ENCODE measurements around the gene COL6A2.

The COL6A2 gene

DNA sequence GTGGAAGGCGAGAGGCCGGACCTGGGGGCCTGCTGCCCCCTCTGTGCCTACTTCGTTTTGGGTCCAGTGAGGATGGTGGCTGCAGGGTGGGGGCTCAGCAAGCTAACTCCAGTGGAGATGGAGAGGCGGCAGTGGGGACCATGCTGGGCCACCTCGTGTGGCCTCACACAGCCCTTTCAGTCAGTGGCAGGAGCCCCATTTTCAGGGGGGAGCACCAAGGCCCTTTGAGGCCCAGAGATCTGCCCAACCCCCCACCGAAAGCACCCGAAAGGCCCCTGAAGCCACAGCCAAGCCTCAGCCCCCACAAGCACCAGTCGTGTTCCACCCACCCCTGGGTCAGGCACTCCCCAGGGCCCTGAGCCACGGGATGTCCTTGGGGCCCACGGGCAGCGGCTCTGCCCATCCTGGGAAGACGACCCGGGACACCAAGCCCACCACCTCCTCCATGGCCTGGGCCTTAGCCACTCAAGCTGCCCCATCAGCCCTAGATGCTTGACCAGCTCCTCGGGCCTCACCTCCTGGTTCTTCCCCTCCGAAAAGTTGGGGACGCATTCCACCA lies 57.1 kb downstream of the COL6A2 start:
- no peak for DNase-seq (ENCODE audit: extremely low spot score)
- ChIA-PET POLR2A (no interaction called here), CTCF (interaction anchor here (0.8 to 5.3 kb wide), 3 partner anchors 9 to 20 kb away, joined by 3 to 54 read pairs (median 3); no protein-coding TSS in a partner anchor)
- TF ChIP-seq, protein P1, sequence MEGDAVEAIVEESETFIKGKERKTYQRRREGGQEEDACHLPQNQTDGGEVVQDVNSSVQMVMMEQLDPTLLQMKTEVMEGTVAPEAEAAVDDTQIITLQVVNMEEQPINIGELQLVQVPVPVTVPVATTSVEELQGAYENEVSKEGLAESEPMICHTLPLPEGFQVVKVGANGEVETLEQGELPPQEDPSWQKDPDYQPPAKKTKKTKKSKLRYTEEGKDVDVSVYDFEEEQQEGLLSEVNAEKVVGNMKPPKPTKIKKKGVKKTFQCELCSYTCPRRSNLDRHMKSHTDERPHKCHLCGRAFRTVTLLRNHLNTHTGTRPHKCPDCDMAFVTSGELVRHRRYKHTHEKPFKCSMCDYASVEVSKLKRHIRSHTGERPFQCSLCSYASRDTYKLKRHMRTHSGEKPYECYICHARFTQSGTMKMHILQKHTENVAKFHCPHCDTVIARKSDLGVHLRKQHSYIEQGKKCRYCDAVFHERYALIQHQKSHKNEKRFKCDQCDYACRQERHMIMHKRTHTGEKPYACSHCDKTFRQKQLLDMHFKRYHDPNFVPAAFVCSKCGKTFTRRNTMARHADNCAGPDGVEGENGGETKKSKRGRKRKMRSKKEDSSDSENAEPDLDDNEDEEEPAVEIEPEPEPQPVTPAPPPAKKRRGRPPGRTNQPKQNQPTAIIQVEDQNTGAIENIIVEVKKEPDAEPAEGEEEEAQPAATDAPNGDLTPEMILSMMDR (IDR thresholded peaks at IDR 0.05; ENCODE audit: control extremely low read depth, extremely low read depth, low read depth, missing control alignments) = no peak

DNA sequence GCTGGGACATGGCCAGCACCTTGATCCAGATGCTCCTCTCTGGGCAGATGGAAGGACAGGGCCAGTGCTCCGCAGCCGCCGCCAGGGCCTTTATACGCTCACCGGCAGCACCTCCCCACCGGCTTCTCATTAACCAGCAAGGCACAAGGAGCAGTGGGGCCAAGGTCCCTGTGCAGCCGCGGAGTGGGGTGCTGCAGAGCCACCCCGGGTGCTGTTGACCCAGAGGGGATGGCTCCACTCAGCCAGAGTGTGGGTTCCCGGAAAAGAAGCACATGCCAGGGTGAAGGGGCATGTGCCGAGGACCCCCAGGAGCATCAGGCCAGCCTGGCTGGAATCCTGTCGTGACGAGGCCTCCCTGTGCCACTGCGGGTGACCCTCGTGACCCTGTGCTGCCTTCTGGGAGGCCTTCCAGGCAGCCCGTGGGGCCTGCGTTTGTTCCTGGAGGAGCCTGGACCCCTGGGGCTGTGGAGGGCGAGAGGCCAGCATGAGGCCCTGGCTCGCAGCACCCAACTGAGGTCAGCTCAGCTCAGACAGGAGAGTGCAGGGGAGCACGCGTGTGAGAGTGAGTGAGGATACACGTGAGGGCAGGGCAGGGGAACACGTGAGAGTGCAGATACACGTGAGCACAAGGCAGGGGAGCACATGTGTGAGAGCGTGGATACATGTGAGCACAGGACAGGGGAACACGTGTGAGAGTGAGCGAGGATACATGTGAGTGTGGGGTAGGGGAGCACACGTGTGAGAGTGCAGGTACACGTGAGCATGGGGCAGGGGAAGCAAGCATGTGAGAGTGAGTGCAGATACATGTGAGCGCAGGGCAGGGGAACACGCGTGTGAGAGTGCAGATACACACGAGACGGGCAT lies 57.8 kb downstream of the COL6A2 start, which contains the start of gene FTCD:
FTCD (minus strand) TSS at position 66 of the 864 bp plus-strand sequence; CDS start at position 10, 56 bp downstream.
- ChIA-PET POLR2A (no interaction called here), CTCF (interaction anchor here (0.8 to 5.3 kb wide), 2 partner anchors 9 to 13 kb away, joined by 3 to 54 read pairs; no protein-coding TSS in a partner anchor)
- DNase-seq (ENCODE audit: extremely low spot score) = no peak
- TF ChIP-seq, protein P1 (IDR thresholded peaks at IDR 0.05; ENCODE audit: control extremely low read depth, extremely low read depth, low read depth, missing control alignments) = no peak

- TF ChIP-seq, protein P1 (IDR thresholded peaks at IDR 0.05; ENCODE audit: control extremely low read depth, extremely low read depth, low read depth, missing control alignments) = no peak
- DNase-seq (ENCODE audit: extremely low spot score) = no peak
- ChIA-PET CTCF (no interaction called here), POLR2A (no interaction called here)
Measured at GRCh38 chr21:46156378-46156645, 58.4 kb downstream of the COL6A2 start.

DNA sequence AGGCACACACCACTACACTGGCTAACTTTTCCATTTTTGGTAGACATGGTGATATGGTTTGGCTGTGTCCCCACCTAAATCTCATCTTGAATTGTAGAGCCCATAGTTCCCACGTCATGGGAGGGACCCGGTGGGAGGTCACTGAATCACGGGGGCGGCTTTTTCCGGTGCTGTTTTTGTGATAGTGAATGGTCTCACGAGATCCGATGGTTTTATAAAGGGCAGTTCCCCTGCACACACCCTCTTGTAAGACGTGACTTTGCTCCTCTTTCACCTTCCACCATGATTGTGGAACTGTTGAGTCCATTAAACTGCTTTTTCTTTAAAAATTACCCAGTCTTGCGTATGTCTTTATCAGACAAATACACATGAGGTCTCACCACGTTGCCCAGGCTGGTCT lies 58.8 kb downstream of the COL6A2 start:
- TF ChIP-seq, protein P1 (IDR thresholded peaks at IDR 0.05; ENCODE audit: control extremely low read depth, extremely low read depth, low read depth, missing control alignments) = no peak
- POLR2A ChIA-PET = no interaction called here
- DNase-seq (ENCODE audit: extremely low spot score) = no peak
- CTCF ChIA-PET = no interaction called here

- TF ChIP-seq, protein P1 (IDR thresholded peaks at IDR 0.05; ENCODE audit: control extremely low read depth, extremely low read depth, low read depth, missing control alignments) = no peak
- POLR2A ChIA-PET = no interaction called here
- CTCF ChIA-PET = no interaction called here
- no peak for DNase-seq (ENCODE audit: extremely low spot score)
Measured at GRCh38 chr21:46157396-46157986, 59.6 kb downstream of the COL6A2 start.

DNA sequence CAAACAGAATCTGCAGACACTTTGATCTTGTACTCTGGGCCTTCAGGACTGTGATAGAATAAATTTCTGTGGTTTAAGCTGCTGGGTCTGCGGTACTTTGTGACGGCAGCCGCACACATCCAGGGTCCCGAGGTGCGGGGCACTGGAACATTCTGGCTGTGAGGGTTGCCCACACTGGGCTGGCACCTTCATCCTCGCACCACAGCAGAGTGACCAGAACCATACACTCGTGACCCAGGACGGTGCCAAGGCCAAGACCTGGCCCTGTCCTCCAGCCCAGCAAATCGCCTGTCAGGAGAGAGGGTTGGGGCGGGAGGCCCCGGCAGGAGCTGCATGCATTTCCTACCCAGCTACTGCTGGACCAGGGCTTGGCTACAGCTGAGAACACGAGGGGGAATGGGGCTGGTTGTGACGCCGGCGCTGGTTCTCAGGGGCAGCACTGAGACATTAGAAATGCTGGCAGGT lies 60.1 kb downstream of the COL6A2 start:
- TF ChIP-seq, protein P1 (IDR thresholded peaks at IDR 0.05; ENCODE audit: control extremely low read depth, extremely low read depth, low read depth, missing control alignments) = no peak
- CTCF ChIA-PET = interaction anchor here (0.7 to 1.2 kb wide), 2 partner anchors 14 to 53 kb away, joined by 3 read pairs; no protein-coding TSS in a partner anchor
- no peak for DNase-seq (ENCODE audit: extremely low spot score)
- POLR2A ChIA-PET = no interaction called here

All from GM10248 (cell line).